ENCODE data around the gene CRY2. TPM values are rescaled to one million over a fixed set of nuclear protein-coding genes. Genes with fewer than 3 reads are reported as not detected.
A peak's percentile ranks its signal among the peaks of the same experiment; 100 is the strongest.

CRY2 gene
- total and polyA plus RNA-seq, 2 of the 8 experiments (the other 6 are each of a cell fraction or from before 2014, with no cell fraction given) = 8.0 to 9.4 TPM

GRCh38 chr11:45804761-45805304 lies 42.4 kb upstream of the CRY2 start, which contains the start of gene SLC35C1 (continued):
- TF ChIP-seq SP4 (IDR thresholded peaks at IDR 0.05; ENCODE audit: low read length) (no peak), USF2 (IDR thresholded peaks at IDR 0.05; ENCODE audit: low read length) (peak; percentile 68), MAX (IDR thresholded peaks at IDR 0.05) (peak; percentile 86), E2F6 (IDR thresholded peaks at IDR 0.05) (no peak; the same call in 1 of the 2 replicates), ATF2 (IDR thresholded peaks at IDR 0.05; ENCODE audit: low read length) (no peak), TBP (IDR thresholded peaks at IDR 0.05; ENCODE audit: low read depth, low read length) (0 out of 2 replicates have a peak, but pooled peaks have one; percentile 22), TAF7 (optimal IDR thresholded peaks at IDR 0.05; ENCODE audit: borderline replicate concordance, low read depth, low read length) (no peak)

Measured in H1 (cell line).